ENCODE measurements around the gene DLEC1. TPM values are rescaled to one million over a fixed set of nuclear protein-coding genes. Genes with fewer than 3 reads are reported as not detected.
"Not testable (repeated sequence)": the region's sequence is repeated elsewhere in the genome, so short reads cannot be mapped to it uniquely, and the experiment has no call there.

The DLEC1 gene
- polyA plus RNA-seq, 1 experiment: 0.06 TPM

GRCh38 chr3:38030126-38031021, 8.6 kb upstream of the DLEC1 start:
- H3K36me3 ChIP-seq (ENCODE audit: control insufficient read depth, insufficient read depth, low read length): no peaks in the 10 kb centered on the region
- ChIA-PET CTCF (interaction anchor here (0.9 kb wide), 2 partner anchors 56 to 68 kb away, joined by 3 read pairs; no protein-coding TSS in a partner anchor), POLR2A (no interaction called here)
- no peak for DNase-seq (ENCODE audit: low read depth)
- no peaks in the 10 kb centered on the region for H3K27me3 ChIP-seq (ENCODE audit: control insufficient read depth, insufficient read depth, low read length)
- H3K4me3 ChIP-seq (ENCODE audit: low read depth, low read length): peak overlapping the region; percentile 63
- TF ChIP-seq CTCF (IDR thresholded peaks at IDR 0.05; ENCODE audit: insufficient read depth, low read depth, low read length): no peak

GRCh38 chr3:38031022-38031994, 7.7 kb upstream of the DLEC1 start:
- Histone ChIP-seq H3K4me3 (ENCODE audit: low read depth, low read length) (no peak overlapping the region), H3K27me3 (ENCODE audit: control insufficient read depth, insufficient read depth, low read length) (no peaks in the 10 kb centered on the region), H3K36me3 (ENCODE audit: control insufficient read depth, insufficient read depth, low read length) (no peaks in the 10 kb centered on the region)
- POLR2A ChIA-PET: no interaction called here
- DNase-seq (ENCODE audit: low read depth): no peak
- CTCF ChIA-PET: no interaction called here
- TF ChIP-seq CTCF (IDR thresholded peaks at IDR 0.05; ENCODE audit: insufficient read depth, low read depth, low read length): no peak

- ChIA-PET POLR2A (no interaction called here), CTCF (no interaction called here)
- TF ChIP-seq CTCF (IDR thresholded peaks at IDR 0.05; ENCODE audit: insufficient read depth, low read depth, low read length): no peak
- DNase-seq (ENCODE audit: low read depth): no peak
- Histone ChIP-seq H3K27me3 (ENCODE audit: control insufficient read depth, insufficient read depth, low read length) (no peaks in the 10 kb centered on the region), H3K4me3 (ENCODE audit: low read depth, low read length) (no peak overlapping the region), H3K36me3 (ENCODE audit: control insufficient read depth, insufficient read depth, low read length) (no peaks in the 10 kb centered on the region)
Observed at GRCh38 chr3:38032328-38032865, 6.6 kb upstream of the DLEC1 start.

GRCh38 chr3:38033586-38033985, 5.4 kb upstream of the DLEC1 start:
- CTCF ChIA-PET: not testable (repeated sequence)

GRCh38 chr3:38034335-38034734, 4.7 kb upstream of the DLEC1 start:
- DNase-seq (ENCODE audit: low read depth); POLR2A ChIA-PET; H3K27me3 ChIP-seq (ENCODE audit: control insufficient read depth, insufficient read depth, low read length); H3K36me3 ChIP-seq (ENCODE audit: control insufficient read depth, insufficient read depth, low read length); H3K4me3 ChIP-seq (ENCODE audit: low read depth, low read length): not testable (repeated sequence)
- CTCF ChIA-PET: interaction anchor here (0.8 kb wide), 1 partner anchor 23 kb away, joined by 3 read pairs; no protein-coding TSS in a partner anchor

More at GRCh38 chr3:38033586-38033985, 5.4 kb upstream of the DLEC1 start:
- DNase-seq (ENCODE audit: low read depth); POLR2A ChIA-PET; H3K36me3 ChIP-seq (ENCODE audit: control insufficient read depth, insufficient read depth, low read length); H3K4me3 ChIP-seq (ENCODE audit: low read depth, low read length); H3K27me3 ChIP-seq (ENCODE audit: control insufficient read depth, insufficient read depth, low read length): not testable (repeated sequence)

Data from BJ (cell line).